GM19328 (cell line): ENCODE measurements around the gene TUBAL3.

Source experiments
- ATAC-seq: cut with Tn5 transposase; IDR thresholded peaks from one replicate; pipeline ENCODE4 v1.9.1; 2021; ENCODE audit warnings: mild to moderate bottlenecking, moderate library complexity; ENCODE audit not compliant: unreplicated experiment

Gene TUBAL3

DNA sequence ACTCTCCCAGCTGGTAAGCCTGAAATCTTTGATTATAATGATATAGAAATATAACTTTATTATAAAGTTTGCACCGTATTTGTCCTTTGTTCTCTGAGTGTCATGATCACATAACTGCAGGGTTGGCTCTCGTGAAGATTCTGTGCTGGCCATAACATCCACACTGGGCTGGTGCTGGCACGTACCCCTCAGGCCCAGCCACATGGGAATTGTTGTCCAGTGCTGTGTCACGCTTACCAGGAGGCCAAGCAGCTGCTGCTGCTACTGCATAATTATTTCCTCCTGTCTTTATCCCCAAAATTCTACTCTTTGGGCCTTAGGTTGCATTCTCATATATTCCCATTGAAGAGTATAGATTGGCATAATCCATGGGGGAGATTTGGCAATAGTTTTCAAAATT is 60.6 kb downstream of the TUBAL3 start:
- no peak for ATAC-seq

- no peak for ATAC-seq
Observed at GRCh38 chr10:5343561-5343960, 61.1 kb downstream of the TUBAL3 start.
